ENCODE measurements around the gene CFAP73. TPM values are rescaled to one million over a fixed set of nuclear protein-coding genes. Genes with fewer than 3 reads are reported as not detected.

CFAP73 gene
- total RNA-seq, 1 donor from 2014 or later, result not detected

DNA sequence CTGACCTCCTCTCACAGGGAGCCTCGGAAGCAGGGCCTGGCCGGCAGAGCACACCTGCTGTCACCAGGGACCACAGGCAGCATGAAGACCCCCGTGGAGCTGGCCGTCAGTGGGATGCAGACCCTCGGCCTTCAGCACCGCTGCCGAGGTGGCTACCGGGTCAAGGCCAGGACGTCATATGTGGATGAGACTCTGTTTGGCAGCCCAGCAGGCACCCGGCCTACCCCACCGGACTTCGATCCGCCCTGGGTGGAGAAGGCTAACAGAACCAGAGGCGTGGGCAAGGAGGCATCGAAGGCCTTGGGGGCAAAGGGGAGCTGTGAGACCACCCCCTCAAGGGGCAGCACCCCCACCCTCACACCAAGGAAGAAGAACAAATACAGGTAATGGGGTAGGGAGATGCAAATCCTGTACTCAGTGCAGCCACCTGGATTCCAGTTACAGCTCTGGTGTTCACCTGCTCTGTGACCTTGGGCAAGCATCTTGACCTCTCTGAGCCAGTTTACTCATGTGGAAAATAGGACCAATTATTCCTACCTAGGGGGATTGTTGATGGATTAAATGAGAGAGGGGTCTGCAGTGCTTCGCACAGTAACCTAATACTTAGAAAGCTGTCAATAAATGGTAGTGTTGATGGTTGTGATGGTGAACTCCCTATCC lies 37.3 kb downstream of the CFAP73 start:
- Histone ChIP-seq H3K36me3 (no peaks in the 10 kb centered on the region), H3K27me3 (no peaks in the 10 kb centered on the region), H3K27ac (no peak overlapping the region), H3K9ac (no peak overlapping the region), H3K79me2 (ENCODE audit: low read depth) (peaks cover 44% of the 10 kb centered on the region), H3K9me3 (ENCODE audit: low read depth) (no peaks in the 10 kb centered on the region), H3K4me2 (peak overlapping the region; percentile 74), H4K20me1 (ENCODE audit: low read depth) (peaks cover 31% of the 10 kb centered on the region), H2AFZ (replicated peaks) (no peak overlapping the region), H3F3A (ENCODE audit: low read depth) (peaks cover 11% of the 10 kb centered on the region), H3K4me3 (peak overlapping the region; percentile 75), H3K4me1 (peaks cover 8% of the 10 kb centered on the region)
- Mint-ChIP-seq H3K4me1 (peaks cover 28% of the 10 kb centered on the region), H3K4me3 (peak overlapping the region; percentile 96), H3K27me3 (ENCODE audit: insufficient read depth, low read depth) (peaks cover 3% of the 10 kb centered on the region), H3K27ac (peak overlapping the region; percentile 18), H3K36me3 (peaks cover 20% of the 10 kb centered on the region), H3K9me3 (no peaks in the 10 kb centered on the region)
- TF ChIP-seq CTCF (IDR thresholded peaks at IDR 0.05), result no peak
- TF ChIP-seq EZH2phosphoT487 (IDR thresholded peaks at IDR 0.05), result no peak
- TF ChIP-seq EZH2 (IDR thresholded peaks at IDR 0.05), result no peak
- DNase-seq (ENCODE audit: low spot score), result no peak

DNA sequence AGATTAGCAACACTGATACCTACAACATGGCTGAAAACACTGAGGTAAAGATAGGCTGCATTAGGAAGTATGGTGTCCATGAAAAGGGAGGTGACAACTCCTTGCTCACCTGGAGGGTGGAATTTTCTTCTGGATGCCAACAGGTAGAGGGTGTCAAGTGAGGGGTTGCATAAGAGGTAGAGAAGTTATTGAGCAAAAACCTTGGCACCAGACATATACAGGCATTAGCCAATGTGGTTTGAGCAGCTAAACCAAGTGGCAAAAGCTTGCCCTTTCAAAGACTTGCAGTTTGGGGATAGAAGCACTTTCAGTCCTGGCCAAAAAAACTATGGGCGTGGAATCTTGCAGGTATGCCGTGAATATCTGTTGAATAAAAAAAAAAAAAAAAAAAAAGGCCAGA lies 39.8 kb downstream of the CFAP73 start:
- TF ChIP-seq CTCF (IDR thresholded peaks at IDR 0.05) (no peak), EZH2phosphoT487 (IDR thresholded peaks at IDR 0.05) (no peak), EZH2 (IDR thresholded peaks at IDR 0.05) (no peak)
- H3K4me1 Mint-ChIP-seq, result peaks cover 45% of the 10 kb centered on the region
- no peak overlapping the region for H3K4me3 Mint-ChIP-seq
- Histone ChIP-seq H3K27ac (no peak overlapping the region), H2AFZ (replicated peaks) (no peak overlapping the region), H3F3A (ENCODE audit: low read depth) (peaks cover 13% of the 10 kb centered on the region), H3K4me2 (no peak overlapping the region), H3K4me3 (no peak overlapping the region), H3K9ac (no peak overlapping the region), H3K27me3 (no peaks in the 10 kb centered on the region), H3K36me3 (no peaks in the 10 kb centered on the region), H3K79me2 (ENCODE audit: low read depth) (peaks cover 19% of the 10 kb centered on the region), H3K4me1 (peaks cover 8% of the 10 kb centered on the region), H3K9me3 (ENCODE audit: low read depth) (no peaks in the 10 kb centered on the region), H4K20me1 (ENCODE audit: low read depth) (peaks cover 10% of the 10 kb centered on the region)
- peaks cover 25% of the 10 kb centered on the region for H3K36me3 Mint-ChIP-seq
- peaks cover 2% of the 10 kb centered on the region for H3K27me3 Mint-ChIP-seq (ENCODE audit: insufficient read depth, low read depth)
- H3K9me3 Mint-ChIP-seq, result no peaks in the 10 kb centered on the region
- no peak overlapping the region for H3K27ac Mint-ChIP-seq
- DNase-seq (ENCODE audit: low spot score), result no peak

DNA sequence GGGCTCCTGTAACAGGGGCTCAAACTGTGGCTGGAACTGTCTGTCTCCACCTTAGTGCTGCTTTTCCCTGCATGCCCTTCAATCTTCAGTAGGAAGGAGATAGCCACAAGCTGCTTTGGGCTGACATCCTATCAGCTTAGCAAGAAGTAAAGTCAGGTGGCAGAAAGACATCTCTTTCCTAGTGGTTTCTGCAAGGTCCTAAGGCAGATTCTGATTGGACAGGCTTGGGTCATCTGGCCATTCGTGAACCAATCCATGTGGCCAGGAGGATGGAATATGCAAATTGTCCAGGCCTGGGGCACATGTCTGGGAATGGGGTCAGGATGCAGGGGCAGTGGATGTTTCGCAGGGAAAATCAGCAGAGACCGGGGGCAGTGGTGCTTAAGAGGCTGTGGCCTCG lies 41.2 kb downstream of the CFAP73 start:
- Mint-ChIP-seq H3K4me3 (no peak overlapping the region), H3K27ac (peak overlapping the region; percentile 21), H3K27me3 (ENCODE audit: insufficient read depth, low read depth) (peaks cover 2% of the 10 kb centered on the region), H3K36me3 (peaks cover 25% of the 10 kb centered on the region), H3K4me1 (peaks cover 49% of the 10 kb centered on the region), H3K9me3 (no peaks in the 10 kb centered on the region)
- TF ChIP-seq CTCF (IDR thresholded peaks at IDR 0.05) (no peak), EZH2phosphoT487 (IDR thresholded peaks at IDR 0.05) (no peak)
- Histone ChIP-seq H3K27ac (no peak overlapping the region), H3K27me3 (no peaks in the 10 kb centered on the region), H3F3A (ENCODE audit: low read depth) (peaks cover 9% of the 10 kb centered on the region), H3K79me2 (ENCODE audit: low read depth) (peaks cover 13% of the 10 kb centered on the region), H3K4me2 (no peak overlapping the region), H3K36me3 (no peaks in the 10 kb centered on the region), H3K9me3 (ENCODE audit: low read depth) (no peaks in the 10 kb centered on the region), H3K4me1 (peaks cover 17% of the 10 kb centered on the region), H2AFZ (replicated peaks) (no peak overlapping the region), H4K20me1 (ENCODE audit: low read depth) (peaks cover 8% of the 10 kb centered on the region), H3K9ac (no peak overlapping the region), H3K4me3 (no peak overlapping the region)
- peak; percentile 56 for DNase-seq (ENCODE audit: low spot score)
